Lung microvascular endothelial cell (primary cell): ENCODE data around the gene TMEM128. TPM values are rescaled to one million over a fixed set of nuclear protein-coding genes. Genes with fewer than 3 reads are reported as not detected.
"Not testable (repeated sequence)": the region's sequence is repeated elsewhere in the genome, so short reads cannot be mapped to it uniquely, and the experiment has no call there.

Experiments
- DNase-seq, 2 donors: peaks; one replicate each; pipeline versions ENCODE4 v3.0.0 to v3.0.0-alpha.2; 2010; ENCODE audit warnings: low read depth in 2 of 2
- total RNA-seq: library from RNA; depleted of rRNA; stranded (reverse); fragments of >200 nt; gene quantifications from 2 replicates; pipeline ENCODE4 v1.2.1, GENCODE V29; 2014

TMEM128 gene, protein sequence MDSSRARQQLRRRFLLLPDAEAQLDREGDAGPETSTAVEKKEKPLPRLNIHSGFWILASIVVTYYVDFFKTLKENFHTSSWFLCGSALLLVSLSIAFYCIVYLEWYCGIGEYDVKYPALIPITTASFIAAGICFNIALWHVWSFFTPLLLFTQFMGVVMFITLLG
- 14.6 and 16.3 TPM in 2 replicates for total RNA-seq

- DNase-seq, result peak; percentile 93 to 95
These were observed at the start of gene TMEM128 for GRCh38 chr4:4248029-4248884. Gene TMEM128, minus strand, starts transcription at chr4:4248223. Its CDS starts 21 bp downstream, at chr4:4248202.

GRCh38 chr4:4296283-4296846 is 48.3 kb upstream of the TMEM128 start:
- DNase-seq, result no peak

DNA sequence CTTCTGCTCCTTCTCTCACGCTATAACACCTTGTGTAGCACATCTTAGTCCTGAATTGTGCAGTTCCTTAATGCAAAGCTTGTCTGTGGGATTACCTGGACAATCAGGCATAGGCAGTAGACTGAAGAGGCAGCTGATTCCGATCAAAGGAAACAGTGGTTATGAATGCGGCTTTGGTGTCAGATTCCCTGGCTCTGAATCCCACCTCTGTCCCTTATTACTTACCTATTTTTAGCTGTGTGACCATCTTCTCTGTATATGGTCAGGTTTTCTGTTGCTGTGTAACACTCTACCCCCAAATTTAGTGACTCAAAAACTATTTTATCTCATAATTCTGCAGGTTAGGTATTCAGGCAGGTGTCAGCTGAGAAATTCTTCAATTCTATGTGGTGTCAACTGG is 45.3 kb upstream of the TMEM128 start:
- DNase-seq, result no peak

DNA sequence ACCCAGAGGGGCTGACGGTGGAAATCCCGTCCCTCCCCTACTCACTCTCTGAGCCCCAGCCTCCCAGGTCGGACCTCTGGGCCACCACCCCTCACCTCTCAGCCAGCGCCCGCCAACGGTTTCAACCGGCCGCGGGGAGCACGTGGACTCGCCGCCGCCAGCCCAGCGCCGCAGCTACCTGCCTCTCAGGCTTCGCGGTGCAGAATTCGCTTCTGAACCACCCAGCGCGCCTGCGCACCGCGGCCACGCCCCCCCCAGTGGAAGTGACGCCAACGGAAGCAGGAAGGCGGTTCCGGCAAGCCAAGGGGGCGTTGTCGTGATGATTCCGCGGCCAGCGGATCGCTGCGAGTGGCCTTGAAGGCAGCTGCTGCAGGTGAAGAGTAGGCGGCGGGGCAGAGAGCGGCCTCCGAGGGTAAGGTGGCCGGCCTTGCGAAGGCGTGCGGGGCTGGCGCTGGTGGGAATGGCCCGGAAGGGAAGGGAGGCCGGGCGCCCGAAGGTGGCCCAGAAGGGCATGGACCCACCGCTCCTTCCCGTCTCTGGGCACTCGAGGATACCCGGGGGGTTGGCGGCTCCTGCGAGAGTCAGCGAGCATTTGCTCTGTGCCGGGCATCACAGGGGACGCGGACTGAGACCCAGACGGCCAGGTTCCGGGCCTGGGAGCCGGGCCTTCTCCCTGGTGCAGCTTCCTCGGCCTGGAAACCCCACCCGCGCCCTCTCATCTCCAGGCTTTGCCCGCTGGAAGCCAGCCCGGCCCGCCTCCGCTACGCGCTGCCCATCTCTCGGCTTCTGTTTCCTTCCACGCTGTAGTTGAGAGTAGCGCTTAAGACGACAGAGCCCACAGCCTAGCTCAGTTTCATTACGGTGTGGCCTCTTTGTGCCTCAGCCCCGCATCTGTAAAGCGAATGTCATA is 42.2 kb upstream of the TMEM128 start, which contains the start of the genes LYAR and ZBTB49:
TSS of gene LYAR (minus strand) at position 214 of the 910 bp plus-strand sequence. CDS start 6,412 bp downstream, outside the sequence.
TSS of gene ZBTB49 (plus strand) at position 311 of the 910 bp plus-strand sequence. CDS start 9,695 bp downstream, outside the sequence.
- DNase-seq, result peak; percentile 93 to 95

DNA sequence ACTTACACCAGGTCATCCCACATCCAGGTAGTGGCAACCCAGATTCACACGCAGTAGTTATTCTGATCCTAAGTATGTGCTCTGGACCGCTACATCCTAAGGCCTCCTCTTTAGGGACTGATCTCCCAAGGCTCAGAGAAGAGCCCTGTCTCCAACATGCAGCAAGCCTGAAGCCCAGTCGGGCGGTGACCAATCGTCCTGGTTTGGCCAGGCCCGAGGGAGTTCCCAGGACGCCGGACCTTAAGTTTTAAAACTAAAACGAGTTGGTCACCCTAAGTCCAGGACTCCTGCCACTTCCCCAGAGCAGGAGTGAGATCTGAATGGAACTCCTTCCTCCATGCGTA is 41.5 kb upstream of the TMEM128 start:
- DNase-seq, result no peak

DNA sequence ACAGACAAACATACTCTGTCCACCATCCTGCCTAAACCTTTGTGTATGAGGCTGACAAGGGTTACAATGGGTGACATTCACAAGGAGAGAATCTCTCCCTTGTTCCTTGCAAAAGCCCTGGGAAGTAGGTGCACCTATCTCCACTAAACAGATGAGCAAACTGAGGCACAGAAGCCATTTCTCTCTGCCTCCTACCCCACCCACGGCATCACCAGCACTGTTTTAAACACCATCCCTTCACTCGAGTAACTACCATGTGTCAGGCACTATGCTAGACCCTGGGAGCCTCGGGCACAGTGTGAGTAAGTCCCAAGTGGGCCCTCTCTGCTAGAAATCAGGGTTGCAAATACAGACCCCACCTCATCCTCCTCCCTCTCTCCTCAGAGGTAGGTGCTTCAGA is 41.0 kb upstream of the TMEM128 start:
- no peak for DNase-seq

- DNase-seq, result no peak
These were observed 40.1 kb upstream of the TMEM128 start for GRCh38 chr4:4288098-4288497.

GRCh38 chr4:4284827-4285618 is 37.0 kb upstream of the TMEM128 start:
- DNase-seq, result peak; percentile 30 to 67

- no peak for DNase-seq
These were observed 33.8 kb upstream of the TMEM128 start for GRCh38 chr4:4281787-4282186.

GRCh38 chr4:4277531-4277930 is 29.5 kb upstream of the TMEM128 start:
- DNase-seq, result no peak

DNA sequence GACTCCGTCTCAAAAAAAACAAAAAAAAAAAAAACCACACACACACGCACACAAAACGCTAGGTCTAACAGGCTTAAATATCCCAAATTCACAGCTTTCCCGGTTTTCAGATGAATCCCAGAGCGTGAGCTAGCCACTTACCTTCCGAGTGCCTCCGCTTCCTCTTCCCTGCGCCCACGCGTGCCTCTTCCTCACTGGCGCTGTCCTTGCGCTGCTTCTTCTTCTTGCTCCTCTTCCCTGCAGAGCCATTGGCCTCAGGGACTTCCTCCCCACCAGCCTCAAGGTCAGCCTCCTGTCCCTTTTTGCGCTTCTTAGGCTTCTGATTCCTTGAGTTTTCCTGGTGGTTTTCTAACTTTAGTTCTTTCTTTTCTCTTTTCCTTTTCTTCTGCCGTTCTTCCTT is 26.2 kb upstream of the TMEM128 start:
- no peak for DNase-seq

- no peak for DNase-seq
These were observed 23.9 kb upstream of the TMEM128 start for GRCh38 chr4:4271912-4272311.

DNA sequence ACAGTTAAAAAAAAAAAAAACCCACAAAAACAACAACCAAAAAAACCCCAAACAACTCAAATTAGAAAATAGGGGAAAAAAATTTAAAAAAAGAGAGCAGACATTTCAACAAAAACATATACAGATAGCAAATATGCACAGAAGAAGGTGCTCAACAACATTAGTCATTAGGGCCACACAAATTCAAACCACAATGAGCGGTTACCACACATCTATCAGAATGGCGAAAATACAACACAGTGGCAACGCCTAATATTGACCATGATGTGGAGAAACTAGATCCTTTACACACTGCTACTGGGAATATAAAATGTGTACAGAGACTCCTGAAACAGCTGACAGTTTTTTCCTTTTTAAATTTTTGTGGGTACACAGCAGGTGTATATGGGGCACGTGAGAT is 22.5 kb upstream of the TMEM128 start:
- peak in 1 of 2 donors; percentile 29 for DNase-seq

DNA sequence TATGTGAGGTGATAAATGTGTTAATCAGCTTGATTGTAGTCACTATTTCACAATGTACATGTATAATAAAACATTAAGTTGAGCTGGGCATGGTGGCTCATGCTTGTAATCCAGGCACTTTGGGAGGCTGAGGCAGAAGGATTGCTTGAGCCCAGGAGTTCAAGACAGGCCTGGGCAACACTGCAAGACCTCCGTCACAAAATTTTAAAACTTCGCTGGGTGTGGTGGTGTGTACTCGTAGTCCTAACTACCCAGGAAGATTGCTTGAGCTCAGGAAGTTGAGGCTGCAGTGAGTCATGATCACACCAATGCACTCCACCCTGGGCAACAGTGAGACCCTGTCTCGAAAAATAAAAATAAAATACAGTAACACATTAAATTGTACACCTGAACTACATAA is 21.8 kb upstream of the TMEM128 start:
- DNase-seq, result peak; percentile 74 to 94

DNA sequence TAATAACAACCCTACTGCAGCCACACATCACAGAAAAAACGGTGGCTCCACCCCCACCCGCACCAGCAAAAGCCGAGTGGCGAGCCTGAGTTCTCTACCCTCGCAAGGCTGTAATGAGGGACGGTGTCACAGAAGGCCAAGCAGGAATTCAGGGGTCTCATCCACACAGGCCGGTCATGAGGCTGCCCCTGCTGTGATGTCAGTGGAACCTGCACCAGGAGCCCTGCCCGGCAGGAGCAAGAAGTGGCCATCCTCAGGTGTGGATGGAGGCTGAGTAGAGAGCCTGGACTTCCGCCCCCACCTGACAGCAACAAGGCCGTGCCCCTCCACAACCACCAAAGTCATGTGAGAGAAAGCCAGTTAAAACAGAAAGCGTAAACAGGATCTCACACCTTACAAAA is 21.3 kb upstream of the TMEM128 start:
- peak in 1 of 2 donors; percentile 47 for DNase-seq

GRCh38 chr4:4268776-4269175 is 20.8 kb upstream of the TMEM128 start:
- no peak for DNase-seq

- DNase-seq, result peak; percentile 24 to 75
These were observed 20.0 kb upstream of the TMEM128 start for GRCh38 chr4:4267981-4268380.

DNA sequence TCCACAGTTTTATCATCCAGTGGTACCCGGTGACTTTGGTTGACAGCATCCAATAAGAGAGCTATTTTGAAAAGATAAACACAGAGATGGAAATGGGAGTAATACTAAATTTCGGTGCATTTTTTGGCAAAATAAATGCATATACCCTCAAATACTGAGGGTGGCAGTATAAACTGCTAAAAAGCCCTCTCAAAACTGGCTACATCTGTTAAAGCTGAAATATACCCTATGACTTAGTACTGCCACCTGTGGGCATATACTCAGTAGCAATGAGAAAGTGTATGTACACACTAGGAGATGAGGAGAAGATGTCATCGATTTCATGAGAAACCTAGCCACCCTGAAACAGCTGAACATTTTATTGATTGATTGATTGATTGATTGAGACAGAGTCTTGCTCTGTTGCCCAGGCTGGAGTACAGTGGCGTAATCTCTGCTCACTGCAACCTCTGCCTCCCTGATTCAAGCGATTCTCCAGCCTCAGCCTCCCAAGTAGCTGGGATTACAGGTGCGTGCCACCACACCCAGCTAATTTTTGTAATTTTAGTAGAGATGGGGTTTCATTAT is 12.2 kb upstream of the TMEM128 start:
- peak; percentile 80 to 81 for DNase-seq

GRCh38 chr4:4259484-4260100 is 11.6 kb upstream of the TMEM128 start:
- peak in 1 of 2 donors; percentile 20 for DNase-seq

DNA sequence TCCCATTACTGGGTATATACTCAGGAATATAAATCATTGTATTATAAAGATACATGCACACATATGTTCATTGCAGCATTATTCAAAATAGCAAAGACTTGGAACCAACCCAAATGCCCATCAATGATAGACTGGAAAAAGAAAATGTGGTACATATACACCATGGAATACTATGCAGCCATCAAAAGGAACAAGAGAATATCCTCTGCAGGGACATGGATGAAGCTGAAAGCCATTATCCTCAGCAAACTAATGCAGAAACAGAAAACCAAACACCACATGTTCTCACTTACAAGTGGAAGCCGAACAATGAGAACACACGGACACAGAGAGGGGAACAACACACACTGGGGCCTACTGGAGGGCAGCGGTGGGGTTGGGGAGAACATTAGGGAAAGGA is 9.7 kb upstream of the TMEM128 start:
- not testable (repeated sequence) for DNase-seq
